NCI-H345 (cell line): Measurements from ENCODE around the gene CTNNA1.

Experiments used
- DNase-seq: peaks from one replicate; lab custom pipeline; 2025; lab: John Stamatoyannopoulos, UW

The CTNNA1 gene

DNA sequence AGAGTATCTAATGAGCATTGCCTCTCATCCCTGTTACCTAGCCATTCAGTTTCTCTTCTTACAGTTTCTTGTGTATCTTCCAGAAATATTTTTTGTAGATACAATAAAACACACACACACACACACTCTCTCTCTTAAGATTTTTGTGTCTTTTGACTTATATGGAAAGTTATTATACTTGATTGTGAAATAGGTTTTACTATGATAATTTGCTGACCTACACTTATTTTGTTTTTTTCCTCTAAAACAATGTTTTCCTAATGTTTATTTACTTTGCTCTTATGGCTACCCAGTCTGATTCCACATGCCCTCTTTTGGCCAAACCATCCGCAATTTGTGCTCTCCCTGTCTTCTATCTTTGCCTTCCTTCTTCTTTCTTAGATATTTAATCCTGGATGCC is 96.7 kb downstream of the CTNNA1 start:
- DNase-seq: no peak

DNA sequence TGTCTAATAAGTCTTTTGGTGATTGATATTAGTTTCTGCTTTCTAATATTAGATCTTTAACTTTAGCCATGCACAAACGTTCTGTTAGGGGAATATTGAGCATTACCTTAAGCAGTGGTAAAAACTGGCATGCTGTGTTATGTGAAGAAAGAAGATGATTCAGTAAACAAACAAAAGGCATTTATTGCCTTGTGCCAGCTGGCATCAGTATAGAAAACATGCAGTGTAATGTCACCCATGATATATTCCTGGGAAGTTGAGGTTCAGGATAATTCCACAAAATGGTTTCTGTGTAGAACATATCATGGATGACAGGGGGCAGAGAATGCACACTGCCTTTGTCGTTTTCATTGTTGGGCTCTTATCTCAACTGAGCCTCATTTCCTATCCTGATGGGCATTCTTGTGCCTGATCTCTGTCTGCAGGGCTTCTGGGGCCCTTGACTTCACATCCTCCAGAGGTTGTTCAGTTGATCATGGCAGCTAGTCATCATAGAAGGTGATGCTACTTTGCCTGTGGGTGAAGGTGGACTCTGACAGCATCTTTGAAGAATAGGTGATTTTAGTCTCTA is 97.7 kb downstream of the CTNNA1 start:
- no peak for DNase-seq

DNA sequence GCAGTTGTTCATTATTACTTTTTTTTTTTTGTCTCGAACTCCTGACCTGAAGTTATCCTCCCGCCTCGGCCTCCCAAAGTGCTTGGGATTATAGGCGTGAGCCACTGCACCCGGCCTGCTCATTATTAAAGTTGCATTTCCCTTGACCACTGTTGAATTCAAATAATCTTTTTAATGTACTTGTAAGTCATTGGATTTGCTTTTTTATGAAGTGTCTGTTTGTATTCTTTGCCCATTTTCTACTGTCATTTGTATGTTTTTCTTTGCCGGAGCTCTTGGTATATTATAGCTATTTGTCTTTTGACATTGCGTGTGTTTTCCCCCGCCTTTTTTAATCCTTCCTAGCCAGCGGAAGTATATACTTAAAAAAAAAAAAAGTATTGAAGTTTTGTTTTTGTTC is 99.9 kb downstream of the CTNNA1 start:
- DNase-seq: no peak

DNA sequence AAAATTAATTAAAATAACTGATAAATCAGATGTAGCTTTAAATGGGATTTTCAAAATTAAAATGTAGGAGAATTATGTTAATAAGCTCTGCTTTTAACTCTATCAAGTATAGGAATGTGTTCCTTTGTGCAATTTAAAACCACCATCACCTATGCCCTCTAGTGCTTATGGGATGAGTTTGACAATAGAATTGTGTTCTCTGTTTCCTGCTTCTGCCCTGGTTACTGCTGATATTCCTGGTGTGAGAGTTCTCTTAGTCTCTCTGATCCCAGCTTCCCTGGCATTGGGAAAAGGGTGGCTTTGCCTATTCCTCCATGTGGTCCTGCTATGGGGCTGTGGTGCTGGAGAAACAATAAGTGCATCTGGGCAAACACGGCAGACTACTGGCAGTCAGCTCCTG is 113.8 kb downstream of the CTNNA1 start:
- no peak for DNase-seq

DNA sequence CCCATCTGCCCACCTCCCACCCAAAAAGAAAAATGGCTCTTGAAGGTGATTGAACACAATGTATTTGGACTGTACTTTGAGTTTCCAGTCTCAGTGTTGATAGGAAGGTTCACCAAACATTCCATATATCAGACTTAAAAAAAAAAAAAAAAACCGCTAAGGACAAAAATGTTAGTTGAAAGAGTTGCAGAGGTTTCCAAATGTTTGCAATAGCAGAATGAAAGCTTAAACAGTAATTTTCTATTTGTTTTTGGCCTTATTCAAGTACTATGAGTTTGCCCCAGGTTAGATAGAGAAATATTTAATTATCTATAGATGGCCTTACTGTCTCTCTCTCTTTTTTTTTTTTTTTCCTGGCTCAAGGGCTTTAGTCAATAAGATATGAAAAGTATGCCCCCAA is 115.8 kb downstream of the CTNNA1 start:
- no peak for DNase-seq

DNA sequence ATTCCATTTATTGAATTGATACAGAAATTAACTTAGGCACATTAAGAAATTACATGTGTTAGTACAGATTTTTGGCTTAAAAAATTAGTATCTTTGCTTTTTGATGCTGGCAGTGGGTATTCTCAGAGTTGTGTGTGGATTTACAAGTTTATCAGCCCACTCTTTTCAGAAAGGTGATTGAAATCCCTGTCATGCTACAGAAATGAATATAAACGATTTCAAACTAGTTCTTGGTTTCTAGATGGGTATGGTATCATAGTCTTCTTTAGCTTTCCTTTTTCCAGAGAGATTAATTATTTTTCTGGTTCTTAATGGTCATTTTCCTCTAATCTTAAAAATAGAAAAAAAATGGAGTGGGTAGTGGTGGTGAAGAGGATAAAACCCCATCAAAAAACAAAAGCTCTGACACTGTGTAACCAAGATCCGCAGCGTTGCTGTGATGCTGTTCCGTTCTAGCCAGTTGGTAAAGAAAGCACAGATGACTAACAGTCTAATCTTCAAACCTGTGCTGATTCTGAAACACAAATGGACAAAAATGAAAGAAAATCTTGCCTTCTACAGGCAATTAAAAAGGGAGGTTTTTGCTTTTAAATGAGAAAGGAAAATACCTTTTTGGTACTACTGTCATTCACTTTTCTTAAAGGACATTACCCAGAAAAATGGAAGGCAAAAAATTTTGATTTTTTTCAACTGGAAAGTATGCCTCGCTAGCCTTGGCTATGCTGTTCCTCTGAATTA is 116.7 kb downstream of the CTNNA1 start:
- no peak for DNase-seq

DNA sequence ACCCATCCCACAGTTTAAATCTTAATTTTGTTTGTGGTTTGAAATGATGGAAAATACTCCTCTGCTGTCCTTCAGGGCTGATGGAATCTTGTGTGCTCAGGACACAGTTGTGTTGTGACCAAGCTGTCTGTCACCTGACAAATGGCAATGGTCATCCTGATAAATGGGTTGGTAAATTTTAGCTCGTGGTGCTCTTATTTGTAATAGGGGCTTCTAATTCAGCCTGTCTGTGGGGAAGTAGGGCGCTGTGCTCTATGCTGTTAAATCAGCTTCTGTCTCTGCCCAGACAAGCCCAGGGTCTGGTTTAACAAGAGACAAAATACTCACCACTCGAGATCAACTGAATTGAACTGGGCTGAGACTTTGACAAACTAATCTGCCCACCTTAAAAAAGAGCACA is 117.4 kb downstream of the CTNNA1 start:
- no peak for DNase-seq

DNA sequence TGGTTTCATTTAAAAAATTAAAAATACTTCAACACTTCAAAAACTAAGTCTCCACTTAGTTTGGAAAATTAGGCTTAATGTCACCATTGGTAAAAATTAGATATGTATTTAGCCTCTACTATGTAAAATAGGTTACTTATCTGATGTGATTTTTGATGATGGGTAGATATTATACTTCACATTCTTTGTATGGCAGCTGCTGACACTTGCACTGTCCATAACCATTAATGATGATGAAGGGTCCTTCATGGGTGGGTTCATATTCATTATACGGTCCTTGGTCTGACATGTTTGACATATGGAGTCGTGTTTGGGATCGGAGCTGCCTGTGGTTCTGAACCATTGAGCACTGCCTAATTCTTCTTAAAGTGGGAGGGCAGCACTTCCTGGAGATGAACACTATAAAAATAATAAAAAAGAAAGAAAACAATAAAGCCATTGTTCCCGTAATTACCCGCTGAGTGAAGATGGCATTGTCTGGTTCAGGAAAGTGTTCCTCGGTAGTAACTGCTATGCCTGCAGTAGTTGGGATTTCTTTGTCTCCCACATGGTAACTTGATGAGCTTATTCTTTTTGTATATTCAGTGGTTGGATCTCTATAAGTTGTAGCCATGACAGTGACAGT is 119.7 kb downstream of the CTNNA1 start:
- no peak for DNase-seq

DNA sequence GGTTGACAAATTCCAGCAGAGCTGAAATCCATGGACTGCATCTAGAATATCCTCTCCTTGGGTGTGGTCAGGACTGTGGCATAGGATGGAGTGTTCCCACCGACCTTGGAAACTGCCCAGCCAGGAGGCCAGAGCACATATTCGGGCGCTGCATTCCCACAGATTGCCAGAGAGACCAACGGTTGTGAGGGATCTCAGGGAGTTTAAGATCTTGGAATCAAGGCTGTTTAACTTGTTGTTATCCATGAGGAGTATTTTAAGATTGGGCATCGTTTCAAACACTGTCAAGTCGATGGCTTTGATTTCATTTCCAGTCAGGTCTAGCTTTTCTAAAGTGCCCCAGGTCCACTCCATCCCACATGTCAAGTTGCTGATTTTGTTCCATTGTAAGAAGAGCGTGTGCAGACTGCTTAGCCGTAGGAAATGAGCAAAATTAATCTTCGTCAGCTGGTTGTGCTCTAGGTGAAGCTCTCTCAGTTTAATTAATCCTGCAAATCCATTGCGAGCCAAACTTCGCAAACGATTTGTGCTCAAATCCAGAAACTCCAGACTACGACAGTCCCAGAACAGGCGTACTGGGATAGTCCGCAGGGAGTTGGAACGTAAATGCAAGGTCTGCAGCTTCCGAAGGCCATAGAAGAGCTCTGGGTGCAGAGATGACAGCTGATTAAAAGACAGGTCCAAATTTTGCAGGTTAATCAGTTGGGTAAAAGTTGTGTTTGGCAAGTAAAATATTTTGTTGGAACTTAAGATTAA is 120.4 kb downstream of the CTNNA1 start:
- no peak for DNase-seq

DNA sequence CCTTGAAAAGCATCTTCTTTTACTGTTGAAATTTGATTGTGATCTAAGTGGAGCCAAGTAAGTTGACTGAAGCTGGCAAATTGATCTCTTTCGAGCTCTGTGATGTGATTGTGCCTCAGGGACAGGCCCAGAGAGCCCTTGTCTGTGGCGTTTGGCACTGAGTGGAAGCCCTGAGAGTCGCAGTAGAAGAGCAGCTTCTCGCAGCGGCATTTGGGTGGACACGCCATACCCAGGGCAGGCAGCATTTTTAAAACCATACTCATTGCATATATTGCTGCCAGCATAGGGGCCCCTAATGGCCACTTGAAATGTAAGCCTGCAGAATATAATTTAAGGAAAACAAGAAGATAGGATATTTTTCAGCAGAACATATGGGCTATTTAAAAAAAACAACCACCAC is 121.0 kb downstream of the CTNNA1 start:
- no peak for DNase-seq

DNA sequence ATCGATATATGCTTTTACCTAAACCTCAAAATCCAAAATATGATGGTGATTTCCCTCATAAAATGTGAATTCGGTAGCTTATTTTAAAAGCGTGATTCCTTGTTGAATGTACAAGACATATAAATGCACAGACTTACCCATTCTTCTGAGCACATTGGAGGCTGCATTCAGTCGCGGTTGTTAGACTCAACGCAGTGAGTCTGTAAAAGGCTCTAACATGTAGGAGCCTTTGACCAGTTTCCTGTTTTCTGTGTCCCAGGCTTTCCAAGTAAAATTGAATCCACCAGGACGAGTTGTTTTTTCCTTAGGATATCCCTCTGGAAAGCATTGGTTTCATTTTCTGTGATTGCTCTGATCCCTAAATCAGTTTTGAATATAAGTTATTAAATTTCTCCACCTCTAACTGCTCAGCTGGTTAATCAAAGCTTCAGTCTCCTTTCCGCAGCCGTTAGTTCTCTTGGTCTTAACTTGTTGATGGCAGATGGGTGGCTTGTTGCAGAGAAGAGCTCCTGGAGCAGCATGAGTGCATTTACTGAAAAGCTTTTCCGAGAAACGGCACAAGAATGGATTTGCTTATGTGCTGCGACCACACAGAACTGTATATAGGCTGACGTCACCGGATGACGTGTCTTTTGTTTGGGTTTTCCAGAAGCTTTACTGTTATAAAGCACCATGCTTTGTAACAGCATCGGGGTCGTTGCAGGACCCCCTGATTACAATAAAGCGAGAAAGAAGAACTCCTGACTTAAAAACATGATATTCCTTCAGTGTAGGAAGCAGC is 121.7 kb downstream of the CTNNA1 start, which contains the start of gene LRRTM2:
Gene LRRTM2, minus strand, starts transcription at position 565 of the 781 bp plus-strand sequence. Its CDS starts 424 bp downstream, at position 141.
- DNase-seq: no peak

DNA sequence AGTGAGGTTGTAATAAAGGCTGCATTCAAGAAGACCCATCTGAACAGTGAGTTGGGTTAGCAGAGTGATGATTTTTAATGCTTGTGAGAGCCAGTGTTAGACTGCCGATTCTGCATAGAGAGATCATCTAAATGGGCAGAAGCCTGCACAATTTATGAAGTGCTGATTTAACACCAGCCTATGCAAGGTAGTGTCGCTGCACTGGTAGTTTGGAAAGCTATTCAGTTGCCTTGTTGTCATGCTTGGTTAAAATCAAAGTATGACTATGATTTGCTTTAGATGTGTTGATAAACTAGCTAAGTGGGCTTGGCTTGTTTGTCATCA is 122.3 kb downstream of the CTNNA1 start:
- no peak for DNase-seq

DNA sequence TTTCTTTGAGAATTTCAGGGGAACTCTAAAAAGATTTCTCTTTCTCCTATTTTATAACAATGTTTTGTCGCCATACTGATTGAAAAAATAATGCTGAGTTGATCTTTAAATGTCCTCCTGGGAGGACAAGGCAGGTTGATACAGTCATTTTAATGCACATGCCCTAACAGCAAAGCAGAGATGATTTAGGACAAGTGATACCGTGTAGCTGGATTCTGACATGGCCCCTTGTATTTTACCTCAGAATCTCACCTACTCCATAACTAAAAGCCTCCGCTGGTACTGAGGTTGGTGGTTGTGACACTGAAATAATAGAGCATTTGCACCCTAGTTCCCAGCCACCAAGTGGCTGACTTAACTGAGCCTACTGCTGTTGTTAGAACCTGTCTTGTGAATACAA is 122.7 kb downstream of the CTNNA1 start:
- DNase-seq: no peak

DNA sequence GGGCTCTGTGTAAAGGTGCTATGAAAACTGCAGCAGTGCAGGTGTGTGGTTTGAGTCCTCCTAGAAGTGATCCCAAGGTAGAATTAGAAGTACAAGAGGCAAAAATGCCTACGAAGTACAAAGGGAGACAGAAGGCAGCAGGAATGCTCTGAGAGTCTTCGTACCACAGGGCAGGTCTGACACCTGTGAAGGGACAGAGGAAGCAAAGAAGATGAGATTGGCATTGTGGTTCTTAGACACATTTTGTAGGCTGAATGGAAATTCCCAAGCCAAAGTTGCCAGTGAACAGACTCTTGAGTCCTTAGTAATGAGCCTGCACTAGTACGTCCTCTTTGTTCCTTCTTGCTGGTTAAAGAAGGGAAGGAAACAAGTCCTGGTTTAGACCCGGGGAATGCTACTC is 123.6 kb downstream of the CTNNA1 start:
- no peak for DNase-seq

DNA sequence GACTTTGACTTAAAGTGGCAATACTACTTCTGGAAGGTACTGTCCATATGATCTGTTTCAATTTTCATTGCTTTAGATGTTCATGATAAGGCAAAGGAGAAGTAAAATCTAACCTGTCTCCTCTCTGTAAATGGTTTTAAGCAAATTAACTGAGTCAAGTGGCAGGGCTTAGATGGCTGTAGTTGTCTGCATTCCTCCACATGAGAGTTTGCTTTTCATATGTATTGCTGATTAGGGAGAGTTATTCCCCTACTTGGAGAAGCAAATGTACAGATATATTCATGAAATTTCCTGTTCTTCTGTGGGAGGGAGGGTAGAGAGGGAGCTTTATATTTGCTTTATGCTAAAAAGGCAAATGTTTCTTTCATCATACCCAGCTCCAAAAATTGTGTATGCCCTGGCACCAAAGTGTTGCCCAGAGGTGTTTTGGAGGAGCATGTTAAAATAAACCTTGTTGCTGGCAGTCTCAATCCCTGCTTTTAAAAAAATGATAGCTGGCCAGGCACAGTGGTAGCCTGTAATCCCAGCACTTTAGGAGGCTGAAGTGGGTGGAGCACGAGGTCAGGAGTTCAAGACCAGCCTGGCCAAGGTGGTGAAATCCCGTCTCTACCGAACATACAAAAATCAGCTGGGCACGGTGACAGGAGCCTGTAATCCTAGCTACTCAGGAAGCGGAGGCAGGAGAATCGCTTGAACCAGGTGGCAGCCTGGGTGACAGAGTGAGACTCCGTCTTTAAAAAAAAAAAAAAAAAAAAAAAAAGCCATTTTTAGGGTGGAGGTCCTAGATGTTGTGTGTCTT is 125.4 kb downstream of the CTNNA1 start:
- no peak for DNase-seq

DNA sequence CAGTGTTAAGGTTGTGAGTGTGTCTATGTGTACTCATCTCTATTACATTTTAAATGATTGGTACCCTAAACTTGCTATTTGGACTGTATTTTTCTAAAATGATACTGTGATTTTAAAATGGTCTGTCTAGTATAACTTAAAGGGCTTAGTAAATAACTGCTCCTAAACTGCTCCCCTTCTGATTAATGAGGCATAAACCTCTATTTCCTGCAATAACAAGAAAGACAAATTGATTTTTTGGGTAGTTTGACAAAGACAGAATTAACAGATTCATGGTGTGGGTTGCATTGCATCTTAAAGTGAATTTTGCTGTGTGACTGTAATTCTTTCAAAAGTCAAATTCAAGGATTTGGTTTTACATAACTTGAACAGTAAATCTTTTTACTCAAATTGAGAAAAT is 130.0 kb downstream of the CTNNA1 start:
- no peak for DNase-seq

DNA sequence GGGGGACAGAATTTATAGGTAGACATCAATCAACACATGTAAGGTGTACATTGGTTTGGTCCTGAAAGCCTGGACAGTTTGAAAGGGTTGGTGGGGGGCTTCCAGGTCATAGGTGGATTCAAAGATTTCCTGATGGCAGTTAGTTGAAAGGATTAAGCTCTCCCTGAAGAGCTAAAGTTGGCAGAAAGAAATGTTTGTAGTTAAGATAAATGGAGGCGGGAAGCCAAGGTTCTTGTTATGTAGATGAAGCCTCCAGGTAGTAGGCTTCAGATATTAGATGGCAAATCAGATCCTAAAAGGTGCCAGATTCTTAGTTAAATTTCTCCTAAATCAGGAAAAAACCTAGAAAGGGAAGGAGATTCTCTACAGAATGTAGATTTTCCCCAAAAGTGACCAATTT is 130.9 kb downstream of the CTNNA1 start:
- no peak for DNase-seq

DNA sequence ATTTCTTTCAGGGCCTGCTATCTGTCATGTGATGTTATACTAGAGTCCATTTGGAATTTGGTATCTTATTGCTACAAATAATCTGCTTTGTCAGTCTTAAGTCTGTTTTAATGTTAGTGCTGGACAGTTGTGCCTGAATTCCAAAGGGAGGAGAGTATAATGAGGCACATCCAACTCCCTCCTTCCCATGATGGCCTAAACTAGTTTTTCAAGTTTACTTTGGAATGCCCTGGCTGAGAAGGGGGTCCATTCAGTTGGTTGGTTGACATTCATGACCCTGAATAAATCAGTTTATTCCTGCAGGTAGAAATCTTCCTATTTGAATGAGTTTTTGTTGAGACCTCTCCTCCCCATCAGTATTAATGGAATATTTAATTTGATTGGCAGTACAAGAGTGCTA is 131.3 kb downstream of the CTNNA1 start:
- no peak for DNase-seq

DNA sequence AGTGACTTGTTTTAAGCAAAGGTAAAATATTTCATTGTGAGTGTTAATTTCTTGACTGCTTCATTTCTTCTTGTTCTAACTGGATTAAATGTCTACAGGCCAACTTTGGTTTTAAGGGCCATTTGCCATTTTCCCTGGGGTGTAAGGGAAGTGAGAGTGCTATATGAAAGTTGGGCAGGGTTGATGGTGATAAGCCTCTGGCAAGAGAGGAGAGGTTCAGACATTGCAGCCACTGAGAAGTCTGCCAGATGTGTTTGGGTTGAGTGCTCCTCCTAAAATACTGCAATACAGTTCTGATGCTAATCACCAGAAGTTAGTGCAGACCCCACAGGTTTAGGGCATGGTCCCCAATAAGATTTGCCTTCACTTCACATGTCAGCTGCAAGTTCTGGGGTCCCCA is 136.8 kb downstream of the CTNNA1 start:
- DNase-seq: no peak

DNA sequence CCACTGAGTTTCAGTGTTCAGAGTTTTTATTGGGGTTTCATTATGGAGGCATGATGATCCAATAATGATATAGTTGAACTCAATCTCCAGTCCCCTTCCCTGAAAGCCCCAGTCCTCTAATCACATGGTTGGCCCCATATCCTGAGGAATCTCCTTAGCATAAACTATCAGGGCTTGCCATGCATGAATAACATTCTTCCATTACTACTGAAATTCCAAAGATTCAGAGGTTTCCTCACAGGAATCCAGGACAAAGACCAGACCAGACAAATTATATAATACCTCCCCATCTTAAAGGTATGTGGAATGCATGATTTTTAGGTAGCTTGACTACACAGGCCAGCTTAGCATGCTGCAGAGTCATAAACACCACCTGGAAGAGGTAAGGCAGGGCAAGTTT is 137.4 kb downstream of the CTNNA1 start:
- DNase-seq: no peak

DNA sequence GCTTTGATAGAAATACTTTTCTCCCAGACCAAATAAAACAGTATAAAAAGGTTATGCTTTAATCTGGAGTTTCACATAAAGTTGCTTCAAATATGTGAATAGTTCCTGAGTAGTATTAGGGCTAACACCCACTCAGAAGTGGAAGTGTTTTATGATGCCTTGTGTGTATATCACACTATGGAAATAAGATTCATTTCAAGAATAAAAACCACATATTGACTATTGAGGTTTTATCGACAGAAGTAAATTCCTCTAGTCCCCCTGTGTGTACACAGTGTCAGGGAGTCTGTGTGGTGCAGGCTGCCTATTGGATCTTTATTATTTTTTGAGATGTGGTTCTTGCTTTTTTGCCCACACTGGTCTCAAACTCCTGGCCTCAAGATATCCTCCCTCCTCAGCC is 142.7 kb downstream of the CTNNA1 start:
- no peak for DNase-seq
